HL-60/S4 treated with retinoic acid at 250 ng/mL for 4 days and 3 days (cell line): ENCODE results near the gene SH3PXD2B.

ENCODE experiments used
- in situ Hi-C: fragments of 300-500 bp; cut with MboI; formaldehyde crosslinking; loops from 2 replicates; pipeline ENCODE4 v1.7.0; 2022; ENCODE audit warnings: low sequenced_read_pairs

SH3PXD2B gene

GRCh38 chr5:172311605-172312004, 142.7 kb downstream of the SH3PXD2B start:
- in situ Hi-C loops, result no loop called here

- in situ Hi-C loops, result no loop called here
Measured at GRCh38 chr5:172311026-172311425, 143.3 kb downstream of the SH3PXD2B start.

GRCh38 chr5:172305380-172305779, 148.9 kb downstream of the SH3PXD2B start:
- in situ Hi-C loops, result no loop called here

GRCh38 chr5:172303572-172304335, 150.6 kb downstream of the SH3PXD2B start:
- in situ Hi-C loops, result no loop called here

GRCh38 chr5:172303162-172303561, 151.2 kb downstream of the SH3PXD2B start:
- in situ Hi-C loops, result no loop called here

- in situ Hi-C loops, result no loop called here
Measured at GRCh38 chr5:172302047-172302710, 152.1 kb downstream of the SH3PXD2B start.

GRCh38 chr5:172299916-172300439, 154.3 kb downstream of the SH3PXD2B start:
- in situ Hi-C loops, result loop anchor here (25.0 kb wide), 1 partner anchor 213 kb away; no protein-coding TSS in a partner anchor

- in situ Hi-C loops, result loop anchor here (25.0 kb wide), 1 partner anchor 208 kb away; no protein-coding TSS in a partner anchor
Measured at GRCh38 chr5:172294831-172295230, 159.5 kb downstream of the SH3PXD2B start.

- in situ Hi-C loops, result loop anchor here (25.0 kb wide), 1 partner anchor 207 kb away; no protein-coding TSS in a partner anchor
Measured at GRCh38 chr5:172293745-172294342, 160.5 kb downstream of the SH3PXD2B start.

- in situ Hi-C loops, result loop anchor here (25.0 kb wide), 1 partner anchor 206 kb away; no protein-coding TSS in a partner anchor
Measured at GRCh38 chr5:172293054-172293744, 161.1 kb downstream of the SH3PXD2B start.

- in situ Hi-C loops, result loop anchor here (25.0 kb wide), 1 partner anchor 205 kb away; no protein-coding TSS in a partner anchor
Measured at GRCh38 chr5:172291837-172292236, 162.5 kb downstream of the SH3PXD2B start.

GRCh38 chr5:172288465-172288864, 165.9 kb downstream of the SH3PXD2B start:
- in situ Hi-C loops, result loop anchor here (25.0 kb wide), 1 partner anchor 201 kb away; no protein-coding TSS in a partner anchor

- in situ Hi-C loops, result loop anchor here (25.0 kb wide), 1 partner anchor 200 kb away; no protein-coding TSS in a partner anchor
Measured at GRCh38 chr5:172287140-172287539, 167.2 kb downstream of the SH3PXD2B start.

- in situ Hi-C loops, result loop anchor here (25.0 kb wide), 1 partner anchor 198 kb away; no protein-coding TSS in a partner anchor
Measured at GRCh38 chr5:172285226-172286143, 168.8 kb downstream of the SH3PXD2B start.

- in situ Hi-C loops, result loop anchor here (25.0 kb wide), 1 partner anchor 197 kb away; no protein-coding TSS in a partner anchor
Measured at GRCh38 chr5:172284611-172284980, 169.7 kb downstream of the SH3PXD2B start.

- in situ Hi-C loops, result loop anchor here (25.0 kb wide), 1 partner anchor 197 kb away; no protein-coding TSS in a partner anchor
Measured at GRCh38 chr5:172283862-172284610, 170.3 kb downstream of the SH3PXD2B start.

- in situ Hi-C loops, result loop anchor here (25.0 kb wide), 1 partner anchor 196 kb away; no protein-coding TSS in a partner anchor
Measured at GRCh38 chr5:172283020-172283861, 171.1 kb downstream of the SH3PXD2B start, which contains the start of gene UBTD2. Gene UBTD2, minus strand, starts transcription at chr5:172283764. Its CDS starts 99 bp downstream, at chr5:172283665.
